Measurements from ENCODE around the gene LELP1. TPM values are rescaled to one million over a fixed set of nuclear protein-coding genes. Genes with fewer than 3 reads are reported as not detected.
"Not testable (repeated sequence)": the region's sequence is repeated elsewhere in the genome, so short reads cannot be mapped to it uniquely, and the experiment has no call there.

The LELP1 gene
- total RNA-seq, 1 experiment from 2014 or later: not detected

DNA sequence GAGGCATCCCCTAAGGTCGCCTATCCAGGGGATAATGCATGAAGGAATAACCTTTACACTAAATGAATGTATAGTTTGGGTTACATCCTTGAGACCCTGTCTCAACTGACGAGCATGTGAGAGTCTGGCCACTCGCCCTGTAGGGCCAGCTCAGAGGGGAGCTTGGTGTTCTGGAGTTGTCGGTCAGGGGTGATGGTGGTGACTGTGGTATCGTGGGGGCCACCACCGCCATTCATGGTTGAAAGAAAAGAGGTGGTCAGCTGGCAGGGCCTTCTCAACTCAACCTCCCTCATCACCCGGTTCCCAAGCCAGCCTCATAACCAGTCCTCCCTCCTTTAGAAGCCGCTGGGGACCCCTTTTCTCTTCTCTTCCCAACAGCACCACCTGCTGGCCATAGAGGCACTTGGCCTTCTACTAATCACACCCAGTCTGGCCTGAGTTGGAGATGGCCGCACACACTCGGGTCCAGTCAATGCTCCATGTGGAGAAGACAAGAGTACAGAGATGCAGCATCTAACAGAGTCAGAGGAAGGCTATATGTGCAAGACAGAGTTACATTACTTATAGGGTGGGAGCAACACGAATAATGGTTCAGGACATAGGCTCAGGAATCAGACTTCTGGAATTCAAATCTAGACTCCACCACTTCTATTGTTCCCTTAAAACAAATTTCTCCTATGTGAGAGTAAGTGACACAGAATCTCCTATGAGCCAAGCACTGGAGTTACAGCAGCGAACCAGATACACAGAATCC, 26.0 kb downstream of the LELP1 start:
- not testable (repeated sequence) for DNase-seq (ENCODE audit: low read depth)

DNA sequence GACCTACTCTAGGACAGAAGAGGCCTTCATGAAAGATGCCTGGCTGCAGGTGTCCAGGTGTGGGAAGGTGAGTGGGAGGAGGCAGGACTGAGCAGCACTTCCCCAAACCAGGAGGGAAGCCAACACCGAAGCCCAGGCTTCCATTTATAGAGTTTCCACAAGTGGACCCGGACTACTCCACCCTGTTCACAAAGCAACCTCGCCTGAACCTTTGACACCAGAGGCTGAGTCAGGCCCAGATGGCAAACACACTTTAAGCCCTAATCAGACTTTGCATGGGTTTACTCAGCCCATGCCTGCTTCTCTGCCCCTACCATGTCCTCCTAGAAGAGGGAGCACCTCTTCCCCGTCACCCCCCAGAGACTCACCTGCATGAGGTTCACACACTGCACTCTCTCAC, 28.1 kb downstream of the LELP1 start:
- DNase-seq (ENCODE audit: low read depth): no peak

DNA sequence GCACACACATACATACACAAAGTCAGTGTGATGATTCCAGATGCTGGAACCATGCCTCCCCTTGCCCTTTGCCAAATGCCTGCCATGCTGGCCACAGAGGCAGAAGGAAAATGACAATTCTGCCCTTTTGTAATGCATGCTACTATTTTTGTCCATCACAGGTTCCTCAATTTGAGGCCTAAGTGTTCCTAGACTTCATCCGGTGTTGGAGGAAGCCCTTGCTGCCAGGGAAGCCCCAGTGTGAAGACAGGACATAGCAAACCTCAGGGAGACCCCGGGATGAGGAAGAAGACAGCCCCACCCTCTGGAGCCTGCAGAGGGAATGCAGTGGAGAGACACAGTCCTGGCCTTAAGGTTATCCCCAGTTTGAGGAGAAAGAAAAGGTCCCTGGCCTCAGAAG, 28.6 kb downstream of the LELP1 start:
- no peak for DNase-seq (ENCODE audit: low read depth)

DNA sequence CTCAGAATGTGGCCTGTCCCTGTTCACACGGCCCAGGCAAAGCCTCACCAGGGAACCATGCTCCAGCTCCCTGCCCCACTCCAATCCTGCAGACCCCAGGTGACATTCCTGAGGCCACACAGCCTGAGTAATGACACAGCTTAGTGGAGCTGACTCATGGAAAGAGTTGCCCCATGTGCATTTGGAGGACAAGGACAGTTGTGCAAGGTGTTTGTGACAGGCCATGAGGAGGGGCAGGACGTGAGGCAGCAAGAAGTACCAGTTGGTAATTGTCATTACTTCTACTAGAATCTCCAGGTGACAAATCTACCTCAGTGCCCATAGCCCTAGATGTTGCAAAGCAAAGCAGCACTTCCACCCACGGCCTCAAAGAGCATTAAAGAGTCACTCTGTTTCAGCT, 29.3 kb downstream of the LELP1 start:
- no peak for DNase-seq (ENCODE audit: low read depth)

DNA sequence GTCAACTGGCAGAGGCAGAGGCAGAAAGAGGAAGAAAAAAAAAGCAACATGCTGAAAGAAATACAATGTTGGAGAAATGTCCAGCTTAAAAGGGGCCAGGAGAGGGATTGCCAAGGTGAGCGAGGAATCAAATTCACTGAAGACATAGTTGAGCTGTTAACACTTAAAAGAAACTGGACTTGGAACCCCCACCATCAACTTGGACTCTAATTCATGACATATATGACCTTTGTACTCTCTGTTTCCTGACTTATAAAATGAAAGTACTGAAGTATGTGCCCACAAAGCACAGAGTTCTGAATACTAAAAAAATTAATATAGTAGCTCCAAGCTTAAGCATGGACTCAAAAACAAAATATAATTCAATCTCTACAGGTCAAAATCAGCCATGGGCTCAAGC, 30.2 kb downstream of the LELP1 start:
- no peak for DNase-seq (ENCODE audit: low read depth)

DNA sequence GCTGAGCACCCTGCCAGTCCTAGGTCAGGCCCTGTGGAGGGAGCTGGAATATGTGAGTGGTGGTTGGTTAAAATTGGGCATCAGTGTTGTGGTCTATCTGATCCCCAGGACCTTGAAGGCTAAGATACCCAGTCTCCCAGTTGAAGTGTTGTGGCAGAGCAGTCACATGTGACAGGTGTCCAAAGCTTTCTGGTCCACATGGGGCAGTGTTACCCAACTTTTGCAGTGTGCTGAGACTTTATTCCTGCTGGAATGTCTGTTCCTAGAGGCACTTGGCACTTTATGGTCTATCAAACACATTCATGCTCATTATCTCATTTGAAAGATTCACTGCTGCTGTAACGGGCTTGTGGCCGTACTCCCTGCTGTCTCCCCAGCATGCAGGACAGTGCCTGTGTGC, 35.3 kb downstream of the LELP1 start:
- DNase-seq (ENCODE audit: low read depth): no peak

DNA sequence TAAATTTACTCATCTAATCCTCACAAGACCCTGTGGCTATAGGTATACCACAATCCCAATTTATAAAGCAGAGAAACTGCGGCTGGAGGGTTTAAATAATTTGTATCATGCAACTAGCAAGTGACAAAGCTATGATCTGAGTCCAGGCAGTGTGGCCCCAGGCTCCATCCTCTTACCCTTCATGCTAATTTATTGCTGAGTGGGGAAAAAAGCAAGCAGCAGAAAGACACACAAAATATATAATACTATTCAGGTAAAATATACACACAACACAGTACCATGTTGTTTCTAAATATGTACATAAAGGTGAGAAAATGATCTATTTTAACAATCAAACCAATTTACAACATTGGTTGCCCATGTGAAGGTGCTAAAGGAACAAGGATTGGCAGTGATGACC, 38.9 kb downstream of the LELP1 start:
- DNase-seq (ENCODE audit: low read depth): no peak

DNA sequence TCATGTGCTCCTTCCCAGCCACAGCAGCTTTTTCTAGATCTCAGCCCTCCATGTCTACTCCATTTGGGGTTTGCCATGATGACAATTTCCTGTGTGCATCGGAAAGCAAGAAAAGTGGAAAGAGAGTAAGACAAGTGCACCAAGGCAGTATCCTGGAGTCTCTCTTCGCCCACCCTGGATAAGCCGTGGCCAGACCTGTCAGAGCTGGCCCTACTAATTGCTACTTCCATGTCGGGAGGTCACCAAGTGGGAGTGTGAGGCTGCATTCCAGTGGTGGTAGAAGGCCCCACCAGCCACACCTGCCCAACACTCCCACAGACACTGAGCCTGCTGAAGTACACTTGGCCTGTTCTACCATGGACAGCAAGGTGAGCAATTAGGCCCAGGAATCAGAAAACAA, 42.2 kb downstream of the LELP1 start:
- no peak for DNase-seq (ENCODE audit: low read depth)

DNA sequence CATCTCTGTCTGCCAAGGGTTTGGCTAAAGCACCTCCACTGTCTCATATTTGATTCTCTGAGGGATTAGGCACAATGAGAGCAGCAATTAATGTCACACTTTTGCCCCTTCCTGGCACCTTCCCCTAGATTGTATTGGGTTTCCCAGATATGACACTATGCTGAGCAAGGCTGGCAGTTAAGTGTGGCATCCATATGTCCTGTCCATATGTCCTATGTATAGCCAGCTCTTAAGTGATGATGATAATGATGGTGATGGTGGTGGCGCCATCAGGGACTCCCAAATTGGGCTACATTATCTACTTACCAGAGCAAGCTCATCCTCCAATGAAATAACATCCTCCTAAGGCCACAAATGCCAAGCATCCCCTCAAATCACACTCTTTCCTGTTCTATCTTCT, 42.8 kb downstream of the LELP1 start:
- no peak for DNase-seq (ENCODE audit: low read depth)

DNA sequence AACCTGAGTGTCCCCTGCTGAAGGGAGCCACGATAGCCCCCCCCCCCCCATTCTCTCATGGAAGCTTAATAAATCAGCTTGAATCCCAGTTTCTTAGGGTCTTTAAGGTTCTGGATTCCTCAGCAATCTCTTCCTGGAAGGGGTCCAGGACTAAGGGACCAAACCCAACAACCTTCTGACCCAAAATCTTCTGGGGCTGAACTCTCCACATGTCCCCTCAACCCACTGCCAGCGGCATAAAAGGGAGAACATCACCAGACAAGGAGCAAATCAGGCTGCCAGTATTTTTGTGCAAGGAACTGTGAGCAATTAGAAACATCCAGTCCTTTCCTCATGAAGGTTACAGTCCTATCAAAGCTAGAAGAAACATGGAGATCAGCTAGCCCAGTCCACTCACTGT, 43.6 kb downstream of the LELP1 start:
- DNase-seq (ENCODE audit: low read depth): no peak

DNA sequence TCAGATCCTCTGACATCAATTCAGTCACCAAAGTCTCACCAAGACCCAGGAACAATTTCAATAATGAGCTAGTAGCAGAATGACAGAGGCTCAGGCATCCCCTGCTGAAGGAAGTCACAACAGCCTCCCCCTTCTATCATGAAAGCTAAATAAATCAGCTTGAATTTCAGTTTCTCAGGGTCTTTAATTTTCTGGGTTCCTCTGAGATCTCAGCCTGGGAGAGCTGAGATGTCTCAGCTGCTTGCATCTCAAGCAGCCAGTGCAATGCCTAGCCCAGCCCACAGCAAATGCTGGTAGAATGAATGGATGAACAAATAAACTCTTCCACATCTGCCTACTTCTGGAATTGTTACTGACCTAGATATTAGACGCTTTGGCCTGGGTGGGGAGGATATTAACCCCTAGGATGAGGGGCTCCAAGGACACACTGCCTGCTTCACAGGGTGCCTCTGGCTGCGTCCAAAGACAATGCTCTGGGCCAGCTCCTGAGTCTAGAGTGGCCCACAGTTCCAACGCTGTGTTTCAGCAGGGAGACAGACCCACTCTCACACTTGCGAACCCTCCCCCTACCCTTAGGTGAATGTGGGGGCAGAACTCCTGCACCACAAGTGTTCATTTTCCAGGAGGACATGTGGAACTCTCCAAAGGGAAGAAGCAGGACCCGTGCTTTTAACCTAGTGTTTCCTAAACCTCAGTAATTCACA, 45.1 kb downstream of the LELP1 start:
- DNase-seq (ENCODE audit: low read depth): no peak

DNA sequence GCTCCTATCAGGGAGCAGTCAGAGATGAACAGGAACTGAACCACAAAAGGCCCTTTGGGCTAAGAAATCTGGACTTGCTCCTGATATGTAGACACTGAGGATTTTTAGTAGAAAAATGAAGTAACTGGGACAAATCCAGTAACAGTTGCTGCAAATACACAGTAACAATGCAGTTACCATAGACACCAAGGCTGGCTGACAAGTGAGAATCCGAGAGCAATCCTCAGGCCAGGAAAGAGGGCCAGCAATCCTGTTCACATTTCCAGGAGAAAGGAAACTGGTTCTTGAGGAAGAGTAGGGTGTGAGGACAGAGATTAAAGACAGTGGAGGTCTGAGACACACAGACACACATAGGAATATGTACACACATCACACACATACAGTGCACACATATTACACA, 46.9 kb downstream of the LELP1 start:
- DNase-seq (ENCODE audit: low read depth): no peak

DNA sequence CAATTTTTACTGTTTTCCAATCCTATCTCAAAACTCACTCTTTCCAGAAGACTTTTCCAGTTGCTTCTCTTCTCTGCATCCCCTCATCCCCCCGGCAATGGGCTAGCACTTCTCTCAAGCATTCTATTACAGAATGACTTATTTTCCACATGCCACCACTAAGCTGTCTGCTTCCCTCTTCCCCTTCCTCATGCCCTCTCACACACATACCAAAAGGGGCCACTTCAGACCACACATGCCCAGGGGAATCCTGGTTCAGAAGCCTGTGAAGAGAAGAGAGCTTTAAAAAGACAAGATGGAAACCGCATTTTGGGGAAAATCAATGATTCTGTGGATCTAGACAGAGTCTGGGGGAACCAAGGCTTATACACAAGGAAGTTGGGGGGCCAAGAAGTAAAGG, 47.9 kb downstream of the LELP1 start:
- no peak for DNase-seq (ENCODE audit: low read depth)

DNA sequence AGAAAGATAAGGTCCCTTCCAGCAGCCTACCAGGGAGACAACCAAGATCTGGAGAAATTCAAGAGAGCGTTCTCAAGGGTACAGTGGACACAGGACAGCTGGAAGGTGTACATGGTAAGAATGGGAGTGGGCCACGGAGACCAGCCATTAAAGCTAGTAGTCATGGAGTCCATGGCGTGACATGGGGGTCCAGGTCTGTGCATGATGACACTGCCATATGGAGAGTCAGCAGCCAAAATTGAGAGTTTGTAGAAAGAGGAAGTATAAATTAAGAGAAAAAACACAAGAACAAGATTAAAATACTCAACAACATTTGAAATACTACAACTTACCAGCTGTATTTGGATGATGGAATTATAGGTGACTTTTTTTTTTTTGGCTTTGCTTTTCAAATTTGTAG, 48.3 kb downstream of the LELP1 start:
- DNase-seq (ENCODE audit: low read depth): no peak

DNA sequence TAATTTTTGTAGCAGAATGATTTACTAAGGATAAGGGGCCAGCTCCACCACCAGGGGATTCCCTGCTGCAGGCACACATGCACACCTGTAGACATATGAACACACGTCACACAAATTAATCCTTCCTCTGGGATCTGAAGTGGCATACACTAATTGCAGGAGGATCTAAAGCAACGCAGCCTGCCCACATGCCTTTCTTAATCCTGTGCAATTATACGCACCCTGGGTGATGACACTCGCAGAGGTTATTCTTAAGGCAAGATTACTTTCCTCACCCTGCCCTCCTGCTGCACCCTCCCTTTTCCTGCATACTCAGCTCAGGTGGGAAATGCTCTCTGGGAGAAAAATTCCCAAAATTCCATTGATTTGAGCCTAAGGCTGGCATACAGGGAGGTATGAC, 48.8 kb downstream of the LELP1 start:
- no peak for DNase-seq (ENCODE audit: low read depth)

DNA sequence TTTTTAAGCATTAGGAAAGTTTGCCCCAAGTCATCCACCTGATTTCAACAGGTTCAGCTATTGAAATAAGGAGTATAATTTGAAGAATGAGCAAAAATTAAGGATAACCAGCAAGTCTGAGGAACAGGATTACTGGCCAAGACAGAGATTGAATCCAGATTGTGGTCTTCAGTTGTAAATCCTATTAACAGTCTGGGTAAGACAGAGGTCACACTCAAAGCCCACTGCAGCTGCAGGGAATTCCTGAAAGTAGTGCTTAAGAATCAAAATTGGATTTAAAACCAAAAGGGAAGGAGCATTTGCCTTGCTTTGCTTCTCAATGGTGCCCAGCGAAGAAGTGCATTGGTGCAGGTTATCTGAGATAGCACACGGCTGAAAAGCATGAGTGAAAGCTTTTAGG, 49.8 kb downstream of the LELP1 start:
- no peak for DNase-seq (ENCODE audit: low read depth)

DNA sequence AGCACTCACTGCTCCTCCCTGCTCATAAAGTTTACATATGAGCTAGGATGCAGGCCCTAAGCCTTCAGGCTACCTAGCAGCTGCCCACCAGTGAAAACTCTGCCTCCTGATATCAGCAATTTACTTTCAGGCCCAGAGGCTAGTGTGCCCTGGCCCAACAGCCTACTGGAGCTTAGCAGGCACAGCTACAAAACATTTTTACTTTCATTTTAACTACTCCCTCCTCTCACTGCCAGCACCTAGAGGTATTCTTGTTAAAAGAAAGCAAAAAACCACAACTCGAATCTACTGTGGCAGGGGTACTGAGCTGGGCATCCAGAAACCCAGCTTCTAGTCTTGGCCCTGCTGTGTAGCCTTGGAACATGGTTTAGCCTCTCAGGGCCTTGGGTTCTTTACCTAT, 50.5 kb downstream of the LELP1 start:
- no peak for DNase-seq (ENCODE audit: low read depth)

Other genes with a start within 250 kb of the LELP1 start
- gene SPRR4, start 232.8 kb upstream of the LELP1 start, total RNA-seq (2014; rRNA removed; shearing (Covaris generic)): not detected in 2 replicates
- not detected in 2 replicates for gene SPRR1A, start 219.3 kb upstream of the LELP1 start, total RNA-seq (2014; rRNA removed; shearing (Covaris generic))
- gene SPRR3, start 201.7 kb upstream of the LELP1 start, total RNA-seq (2014; rRNA removed; shearing (Covaris generic)): not detected in 2 replicates
- not detected in 2 replicates for gene SPRR1B, start 172.2 kb upstream of the LELP1 start, total RNA-seq (2014; rRNA removed; shearing (Covaris generic))
- gene SPRR2D, start 162.3 kb upstream of the LELP1 start, total RNA-seq (2014; rRNA removed; shearing (Covaris generic)): not detected in 2 replicates
- gene SPRR2A, start 145.9 kb upstream of the LELP1 start, total RNA-seq (2014; rRNA removed; shearing (Covaris generic)): not detected in 2 replicates
- not detected in 2 replicates for gene SPRR2B, start 131.8 kb upstream of the LELP1 start, total RNA-seq (2014; rRNA removed; shearing (Covaris generic))
- gene SPRR2E, start 108.9 kb upstream of the LELP1 start, total RNA-seq (2014; rRNA removed; shearing (Covaris generic)): not detected in 2 replicates
- gene SPRR2F, start 89.9 kb upstream of the LELP1 start, total RNA-seq (2014; rRNA removed; shearing (Covaris generic)): not detected in 2 replicates
- not detected in 2 replicates for gene SPRR2G, start 52.5 kb upstream of the LELP1 start, total RNA-seq (2014; rRNA removed; shearing (Covaris generic))
- gene PRR9, start 14.2 kb downstream of the LELP1 start, total RNA-seq (2014; rRNA removed; shearing (Covaris generic)): not detected in 2 replicates
- gene LORICRIN, start 56.3 kb downstream of the LELP1 start, total RNA-seq (2014; rRNA removed; shearing (Covaris generic)): not detected in 2 replicates
- gene PGLYRP3, start 109.5 kb downstream of the LELP1 start, total RNA-seq (2014; rRNA removed; shearing (Covaris generic)): not detected in 2 replicates
- gene PGLYRP4, start 145.4 kb downstream of the LELP1 start, total RNA-seq (2014; rRNA removed; shearing (Covaris generic)): not detected in 2 replicates
- gene S100A9, start 154.4 kb downstream of the LELP1 start, total RNA-seq (2014; rRNA removed; shearing (Covaris generic)): 0.22 TPM in 1 of 2 replicates, not detected in the other
- gene S100A12, start 172.2 kb downstream of the LELP1 start, total RNA-seq (2014; rRNA removed; shearing (Covaris generic)): not detected in 2 replicates
- 0.15 TPM in 1 of 2 replicates, not detected in the other for gene S100A8, start 187.6 kb downstream of the LELP1 start, total RNA-seq (2014; rRNA removed; shearing (Covaris generic))
- not detected in 2 replicates for gene S100A7A, start 213.1 kb downstream of the LELP1 start, total RNA-seq (2014; rRNA removed; shearing (Covaris generic))